Stomach (tissue), 9 donors: Measurements from ENCODE around the gene ATF3. TPM values are rescaled to one million over a fixed set of nuclear protein-coding genes. Genes with fewer than 3 reads are reported as not detected.

Source experiments
- DNase-seq, 2 donors: peaks; one replicate each; pipeline versions ENCODE4 v3.0.0 to v3.0.0-alpha.2; 2013 to 2019
- H3K27ac ChIP-seq, 5 donors: fragments of 200-600 bp in 4 of 5; sonication (generic) in 4 of 5; one replicate each; pipeline ENCODE4 v1.5.1; 2013 to 2019; ENCODE audit warnings: mild to moderate bottlenecking in 1 of 5, moderate library complexity in 1 of 5
- H3K27me3 ChIP-seq, 3 donors: fragments of 200-600 bp; sonication (generic); one replicate each; pipeline ENCODE4 v1.5.1; 2017 to 2019; ENCODE audit warnings: mixed run types in 1 of 3
- H3K36me3 ChIP-seq, 4 donors: fragments of 200-600 bp; sonication (generic); 1 replicate in 3 of 4; 2 replicates in 1 of 4; pipeline ENCODE4 v1.5.1; 2016 to 2019
- H3K4me1 ChIP-seq, 4 donors: fragments of 200-600 bp; sonication (generic); one replicate each; pipeline ENCODE4 v1.5.1; 2016 to 2019
- H3K4me3 ChIP-seq, 4 donors: fragments of 200-600 bp; sonication (generic) in 3 of 4; one replicate each; pipeline ENCODE4 v1.5.1; 2016 to 2019; ENCODE audit warnings: mild to moderate bottlenecking in 1 of 4
- H3K9me3 ChIP-seq, 4 donors: fragments of 200-600 bp; sonication (generic); one replicate each; pipeline ENCODE4 v1.5.1; 2016 to 2019
- CTCF ChIP-seq, 7 experiments: fragments of 450-650 bp in 4 of 7; fragments of 200-600 bp in 3 of 7; sonication (generic) in 3 of 7; IDR thresholded peaks; one replicate each; pipeline ENCODE4 v1.5.1; 2016 to 2019; ENCODE audit warnings: antibody characterized with exemption in 7 of 7, control low read depth in 2 of 7, mild to moderate bottlenecking in 1 of 7
- EP300 ChIP-seq: sonication (generic); formaldehyde crosslinking; IDR thresholded peaks from one replicate; pipeline ENCODE4 v1.6.1; 2017; ENCODE audit warnings: antibody characterized with exemption
- POLR2A ChIP-seq, 4 donors: fragments of 450-650 bp; IDR thresholded peaks; one replicate each; pipeline ENCODE4 v1.6.1; 2016; ENCODE audit warnings: antibody characterized with exemption in 4 of 4, control low read depth in 2 of 4, mild to moderate bottlenecking in 1 of 4, moderate library complexity in 1 of 4
- POLR2AphosphoS5 ChIP-seq, 3 donors: sonication (generic); formaldehyde crosslinking; IDR thresholded peaks; one replicate each; pipeline ENCODE4 v1.6.1; 2016; ENCODE audit warnings: antibody characterized with exemption in 3 of 3
- WGBS, 5 donors: extraction: QIAGEN DNeasy Blood & Tissue Kit in 3 of 5; methylation state at CpG; one replicate each; pipeline versions ENCODE4 v1.1.5 to v1.1.7; 2013 to 2018; 5-methylcytosine and 5-hydroxymethylcytosine counted together
- intact Hi-C: fragments of 100-400 bp; cut with DNase I; formaldehyde crosslinking; loops from one replicate; pipeline ENCODE4 v1.15.1; 2023; ENCODE audit warnings: low total_unique reads
- polyA plus RNA-seq, 3 donors: library from polyadenylated mRNA; stranded (reverse); fragments of 200-250 nt; gene quantifications; one replicate each; pipeline ENCODE4 v1.2.3, GENCODE V29; 2013
- total RNA-seq, 5 donors: library from RNA; depleted of rRNA; stranded (reverse); fragments of >200 nt; gene quantifications; one replicate each; pipeline versions ENCODE4 v1.1.0 to v1.2.3, GENCODE V29; 2014 to 2016
- donor health status: healthy with polysubstance abuse.
- donor health status: Bipolar disorder and iron deficiency.
- donor health status: healthy.

ATF3 gene
- total and polyA plus RNA-seq, 8 donors: 14.0 to 60.2 (median 33.0) TPM; not detected in 1

GRCh38 chr1:212595787-212596714 lies 12.5 kb upstream of the ATF3 start:
- intact Hi-C loops: no loop called here
- peaks cover 0 to 15% (median 7%) of the 10 kb centered on the region in 4 donors for H3K4me1 ChIP-seq
- no peaks in the 10 kb centered on the region for H3K9me3 ChIP-seq
- H3K27ac ChIP-seq: peak overlapping the region in 3 of 5 donors; percentile 47 to 58 (median 57)
- H3K36me3 ChIP-seq: no peaks in the 10 kb centered on the region
- DNase-seq: peak in 1 of 2 donors; percentile 87
- peaks cover 0 to 11% (median 0%) of the 10 kb centered on the region in 3 donors for H3K27me3 ChIP-seq
- H3K4me3 ChIP-seq: no peak overlapping the region
- 26 to 37% (median 33%) methylated on average over 8 of the region's 8 CpGs for WGBS, 5 donors
- TF ChIP-seq CTCF (IDR thresholded peaks at IDR 0.05) (peak in 3 of 7 experiments; percentile 19 to 45 (median 23)), POLR2A (IDR thresholded peaks at IDR 0.05) (no peak), POLR2AphosphoS5 (IDR thresholded peaks at IDR 0.05) (peak in 2 of 3 donors; percentile 24 to 57)

- WGBS, 5 donors: 86 to 93% (median 91%) methylated on average over 3 of the region's 3 CpGs
- no peak overlapping the region for H3K4me3 ChIP-seq
Measured at GRCh38 chr1:212596798-212597197, 11.8 kb upstream of the ATF3 start.

DNA sequence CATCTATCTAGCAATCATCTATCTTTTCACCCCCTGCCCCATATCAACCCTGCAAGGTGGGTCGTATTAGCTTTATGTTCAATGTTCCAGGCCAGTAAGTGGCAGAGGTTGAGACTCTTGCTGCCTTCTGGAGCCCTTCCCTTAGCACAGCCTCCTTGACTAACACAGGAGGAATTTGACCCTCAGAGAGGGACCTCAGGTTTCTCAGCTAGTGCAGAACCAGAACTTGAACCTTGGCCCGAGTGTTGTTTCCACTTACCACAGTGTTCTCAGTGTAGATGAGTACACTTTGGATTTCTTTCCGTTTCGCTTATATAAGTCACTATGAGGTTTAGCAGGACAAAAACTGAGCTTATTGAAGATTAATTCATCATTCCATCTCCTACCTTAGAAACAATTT lies 11.1 kb upstream of the ATF3 start:
- H3K4me1 ChIP-seq: peaks cover 0 to 15% (median 7%) of the 10 kb centered on the region in 4 donors
- H3K4me3 ChIP-seq: no peak overlapping the region
- H3K27me3 ChIP-seq: peaks cover 0 to 15% (median 0%) of the 10 kb centered on the region in 3 donors
- no peak for DNase-seq
- intact Hi-C loops: no loop called here
- no peak for TF ChIP-seq POLR2A (IDR thresholded peaks at IDR 0.05)
- TF ChIP-seq POLR2AphosphoS5 (IDR thresholded peaks at IDR 0.05): no peak
- no peak for TF ChIP-seq EP300
- no peak for TF ChIP-seq CTCF (IDR thresholded peaks at IDR 0.05)
- H3K27ac ChIP-seq: no peak overlapping the region
- no peaks in the 10 kb centered on the region for H3K36me3 ChIP-seq
- WGBS, 5 donors: 84 to 94% (median 92%) methylated on average over 4 of the region's 4 CpGs
- no peaks in the 10 kb centered on the region for H3K9me3 ChIP-seq

More at GRCh38 chr1:212596798-212597197, 11.8 kb upstream of the ATF3 start:
- Histone ChIP-seq H3K9me3 (no peaks in the 10 kb centered on the region), H3K27me3 (peaks cover 0 to 8% (median 0%) of the 10 kb centered on the region in 3 donors), H3K36me3 (no peaks in the 10 kb centered on the region), H3K27ac (peak overlapping the region in 3 of 5 donors; percentile 47 to 58 (median 57)), H3K4me1 (peaks cover 0 to 15% (median 7%) of the 10 kb centered on the region in 4 donors)
- TF ChIP-seq EP300: no peak
- no peak for TF ChIP-seq POLR2A (IDR thresholded peaks at IDR 0.05)
- no peak for TF ChIP-seq CTCF (IDR thresholded peaks at IDR 0.05)
- TF ChIP-seq POLR2AphosphoS5 (IDR thresholded peaks at IDR 0.05): no peak
- intact Hi-C loops: no loop called here
- no peak for DNase-seq

DNA sequence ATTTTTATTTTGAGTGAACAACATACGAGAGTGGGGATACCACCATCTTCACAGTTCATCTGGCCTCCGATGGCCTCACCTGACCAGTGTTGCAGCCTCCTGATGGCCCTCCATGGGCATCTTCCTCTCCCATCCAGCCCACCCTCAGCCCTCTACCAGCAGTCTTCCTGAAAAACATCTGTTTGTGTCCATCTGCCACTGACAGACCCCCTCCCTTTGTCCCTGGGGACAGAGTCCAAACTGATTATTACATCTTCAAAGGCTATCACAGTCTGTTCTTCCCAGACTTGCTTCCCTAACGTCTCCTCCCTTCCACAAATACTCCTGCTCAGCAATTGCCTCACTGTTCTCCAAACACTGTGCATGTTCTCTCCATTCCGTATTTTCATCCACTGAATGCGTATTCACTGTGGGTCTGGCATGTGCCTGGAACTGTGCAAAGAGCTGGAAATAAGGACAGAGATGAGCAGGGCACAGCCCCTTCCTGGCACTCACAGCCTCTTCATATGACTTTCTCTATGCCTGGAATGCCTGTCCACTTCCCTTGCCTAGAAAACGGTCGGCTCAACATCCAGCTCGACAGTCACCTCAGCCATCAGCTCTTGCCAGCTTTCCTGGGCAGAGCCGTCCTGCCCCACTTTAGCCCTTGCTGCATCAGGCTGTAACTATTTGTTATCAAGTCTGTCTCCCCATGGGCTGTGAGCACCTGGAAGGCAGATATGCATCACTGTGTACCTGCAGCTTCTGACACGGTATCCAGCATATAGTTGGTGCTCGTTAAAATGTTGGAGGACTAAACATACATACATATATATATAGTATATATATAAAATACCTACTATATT lies 8.3 kb upstream of the ATF3 start:
- Histone ChIP-seq H3K36me3 (no peaks in the 10 kb centered on the region), H3K27ac (no peak overlapping the region), H3K9me3 (no peaks in the 10 kb centered on the region), H3K4me1 (peaks cover 0 to 15% (median 7%) of the 10 kb centered on the region in 4 donors), H3K27me3 (peaks cover 0 to 39% (median 0%) of the 10 kb centered on the region in 3 donors), H3K4me3 (no peak overlapping the region)
- TF ChIP-seq POLR2A (IDR thresholded peaks at IDR 0.05): no peak
- TF ChIP-seq EP300: no peak
- TF ChIP-seq POLR2AphosphoS5 (IDR thresholded peaks at IDR 0.05): no peak
- no peak for TF ChIP-seq CTCF (IDR thresholded peaks at IDR 0.05)
- intact Hi-C loops: no loop called here
- whole genome bisulfite sequencing, 5 donors: 70 to 81% (median 75%) methylated on average over 11 of the region's 11 CpGs
- no peak for DNase-seq
